ENCODE data around the gene LSP1. TPM values are rescaled to one million over a fixed set of nuclear protein-coding genes. Genes with fewer than 3 reads are reported as not detected.
A peak's percentile ranks its signal among the peaks of the same experiment; 100 is the strongest.

Gene LSP1
- total and polyA plus RNA-seq, 2 of the 13 experiments (the other 11 are each of a cell fraction or from before 2014, with no cell fraction given): 0.59 to 1.00 TPM

DNA sequence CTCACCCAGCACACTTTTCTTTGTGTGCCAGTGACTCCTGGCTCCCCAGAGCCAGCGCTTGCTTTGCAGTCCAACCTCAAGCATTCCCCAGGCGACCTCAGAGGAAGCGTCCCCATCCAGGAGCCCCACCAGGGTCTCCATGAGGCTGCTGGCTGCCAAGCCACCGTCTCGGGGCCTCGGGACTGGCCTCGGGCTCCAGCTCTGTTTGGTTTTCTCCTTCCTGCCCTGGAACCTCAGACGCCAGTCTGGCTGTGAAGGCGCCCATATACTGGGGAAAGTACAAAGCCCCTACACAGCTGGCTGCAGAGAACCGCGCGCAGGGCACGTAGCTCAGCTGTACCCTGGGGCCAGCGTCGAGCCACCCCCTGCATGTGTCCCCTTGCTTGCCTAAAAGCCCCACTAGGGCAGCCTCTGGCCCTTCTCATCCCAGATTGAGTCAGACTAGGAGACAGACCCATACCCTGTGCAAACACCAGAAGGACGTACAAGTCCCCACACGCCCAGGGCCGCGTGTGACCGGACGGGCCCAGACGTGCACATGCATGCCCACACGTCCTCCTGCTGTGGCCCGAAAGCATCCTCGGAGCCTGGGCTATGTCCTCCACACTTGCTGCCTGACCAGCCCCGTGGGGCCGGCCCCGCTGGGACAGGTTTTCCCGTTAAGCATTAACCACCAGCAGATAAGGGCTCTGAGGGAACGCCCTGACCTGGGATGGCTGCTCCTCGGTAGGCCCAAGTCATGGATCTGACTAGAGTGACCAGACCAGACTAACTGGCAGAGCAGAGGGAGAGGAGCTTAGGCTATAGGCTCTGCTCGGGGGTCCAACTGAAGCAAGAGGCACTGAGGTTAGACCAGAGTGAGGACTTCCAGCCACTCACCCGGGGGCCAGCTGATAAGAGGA is 22.3 kb upstream of the LSP1 start (continued):
- TF ChIP-seq, protein P1, sequence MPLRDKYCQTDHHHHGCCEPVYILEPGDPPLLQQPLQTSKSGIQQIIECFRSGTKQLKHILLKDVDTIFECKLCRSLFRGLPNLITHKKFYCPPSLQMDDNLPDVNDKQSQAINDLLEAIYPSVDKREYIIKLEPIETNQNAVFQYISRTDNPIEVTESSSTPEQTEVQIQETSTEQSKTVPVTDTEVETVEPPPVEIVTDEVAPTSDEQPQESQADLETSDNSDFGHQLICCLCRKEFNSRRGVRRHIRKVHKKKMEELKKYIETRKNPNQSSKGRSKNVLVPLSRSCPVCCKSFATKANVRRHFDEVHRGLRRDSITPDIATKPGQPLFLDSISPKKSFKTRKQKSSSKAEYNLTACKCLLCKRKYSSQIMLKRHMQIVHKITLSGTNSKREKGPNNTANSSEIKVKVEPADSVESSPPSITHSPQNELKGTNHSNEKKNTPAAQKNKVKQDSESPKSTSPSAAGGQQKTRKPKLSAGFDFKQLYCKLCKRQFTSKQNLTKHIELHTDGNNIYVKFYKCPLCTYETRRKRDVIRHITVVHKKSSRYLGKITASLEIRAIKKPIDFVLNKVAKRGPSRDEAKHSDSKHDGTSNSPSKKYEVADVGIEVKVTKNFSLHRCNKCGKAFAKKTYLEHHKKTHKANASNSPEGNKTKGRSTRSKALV (CRISPR knock-in tag; IDR thresholded peaks at IDR 0.05): no peak
- TF ChIP-seq, protein P2, sequence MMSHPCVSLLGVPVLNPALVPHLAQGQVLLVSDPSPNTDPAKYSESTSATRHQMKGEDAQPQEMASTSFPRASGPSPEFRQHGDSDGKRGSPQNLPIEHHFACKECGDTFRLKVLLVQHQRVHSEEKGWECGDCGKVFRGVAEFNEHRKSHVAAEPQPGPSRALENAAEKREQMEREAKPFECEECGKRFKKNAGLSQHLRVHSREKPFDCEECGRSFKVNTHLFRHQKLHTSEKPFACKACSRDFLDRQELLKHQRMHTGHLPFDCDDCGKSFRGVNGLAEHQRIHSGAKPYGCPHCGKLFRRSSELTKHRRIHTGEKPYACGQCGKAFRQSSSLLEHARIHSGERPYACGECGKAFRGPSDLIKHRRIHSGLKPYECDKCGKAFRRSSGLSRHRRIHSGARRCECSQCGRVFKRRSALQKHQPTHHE (CRISPR knock-in tag; IDR thresholded peaks at IDR 0.05; ENCODE audit: borderline replicate concordance): no peak
- TF ChIP-seq EHMT2 (IDR thresholded peaks at IDR 0.05; ENCODE audit: borderline replicate concordance, low read depth, low read length) (no peak), SNAPC2 (CRISPR knock-in tag; IDR thresholded peaks at IDR 0.05) (no peak), TAF1 (CRISPR knock-in tag; IDR thresholded peaks at IDR 0.05) (peak; percentile 65; the same call in 1 of the 2 replicates), PHF5A (CRISPR knock-in tag; IDR thresholded peaks at IDR 0.05; ENCODE audit: low read depth, unreplicated experiment) (no peak), CEBPG (CRISPR knock-in tag; IDR thresholded peaks at IDR 0.05) (no peak), NFE2 (CRISPR knock-in tag; IDR thresholded peaks at IDR 0.05) (no peak), ZNF451 (CRISPR knock-in tag; IDR thresholded peaks at IDR 0.05) (0 out of 2 replicates have a peak, but pooled peaks have one; percentile 66), DMAP1 (CRISPR knock-in tag; IDR thresholded peaks at IDR 0.05) (peak; percentile 59; the same call in 1 of the 2 replicates), ZFYVE20 (CRISPR knock-in tag; IDR thresholded peaks at IDR 0.05; ENCODE audit: borderline replicate concordance, low read depth) (no peak), ZNF552 (CRISPR knock-in tag; IDR thresholded peaks at IDR 0.05; ENCODE audit: borderline replicate concordance) (0 out of 2 replicates have a peak, but pooled peaks have one; percentile 80), ARNTL (CRISPR knock-in tag; IDR thresholded peaks at IDR 0.05) (peak; percentile 91), ZBTB14 (CRISPR knock-in tag; IDR thresholded peaks at IDR 0.05) (no peak)
- TF ChIP-seq, protein P3, sequence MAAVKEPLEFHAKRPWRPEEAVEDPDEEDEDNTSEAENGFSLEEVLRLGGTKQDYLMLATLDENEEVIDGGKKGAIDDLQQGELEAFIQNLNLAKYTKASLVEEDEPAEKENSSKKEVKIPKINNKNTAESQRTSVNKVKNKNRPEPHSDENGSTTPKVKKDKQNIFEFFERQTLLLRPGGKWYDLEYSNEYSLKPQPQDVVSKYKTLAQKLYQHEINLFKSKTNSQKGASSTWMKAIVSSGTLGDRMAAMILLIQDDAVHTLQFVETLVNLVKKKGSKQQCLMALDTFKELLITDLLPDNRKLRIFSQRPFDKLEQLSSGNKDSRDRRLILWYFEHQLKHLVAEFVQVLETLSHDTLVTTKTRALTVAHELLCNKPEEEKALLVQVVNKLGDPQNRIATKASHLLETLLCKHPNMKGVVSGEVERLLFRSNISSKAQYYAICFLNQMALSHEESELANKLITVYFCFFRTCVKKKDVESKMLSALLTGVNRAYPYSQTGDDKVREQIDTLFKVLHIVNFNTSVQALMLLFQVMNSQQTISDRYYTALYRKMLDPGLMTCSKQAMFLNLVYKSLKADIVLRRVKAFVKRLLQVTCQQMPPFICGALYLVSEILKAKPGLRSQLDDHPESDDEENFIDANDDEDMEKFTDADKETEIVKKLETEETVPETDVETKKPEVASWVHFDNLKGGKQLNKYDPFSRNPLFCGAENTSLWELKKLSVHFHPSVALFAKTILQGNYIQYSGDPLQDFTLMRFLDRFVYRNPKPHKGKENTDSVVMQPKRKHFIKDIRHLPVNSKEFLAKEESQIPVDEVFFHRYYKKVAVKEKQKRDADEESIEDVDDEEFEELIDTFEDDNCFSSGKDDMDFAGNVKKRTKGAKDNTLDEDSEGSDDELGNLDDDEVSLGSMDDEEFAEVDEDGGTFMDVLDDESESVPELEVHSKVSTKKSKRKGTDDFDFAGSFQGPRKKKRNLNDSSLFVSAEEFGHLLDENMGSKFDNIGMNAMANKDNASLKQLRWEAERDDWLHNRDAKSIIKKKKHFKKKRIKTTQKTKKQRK (IDR thresholded peaks at IDR 0.05; ENCODE audit: low read length): no peak

All from HepG2 (cell line).